HEK293T (cell line): Measurements from ENCODE around the gene CNTNAP1.

Experiments used
- CTCF ChIA-PET: fragments of 350-600 bp; formaldehyde crosslinking; extraction: SDS; loops from one replicate; lab custom pipeline; 2021; ENCODE audit warnings: antibody characterized with exemption, inconsistent platforms; lab: Yijun Ruan, JAX
- POLR2A ChIA-PET: fragments of 350-600 bp; formaldehyde crosslinking; extraction: SDS; loops from one replicate; lab custom pipeline; 2020; ENCODE audit warnings: antibody characterized with exemption, inconsistent platforms; lab: Yijun Ruan, JAX
- DNase-seq: peaks from one replicate; pipeline ENCODE4 v3.0.0; 2012; ENCODE audit warnings: mixed read lengths; ENCODE audit errors: extremely low spot score
- ARNT ChIP-seq: fragments of 450-650 bp; IDR thresholded peaks from 2 replicates; pipeline ENCODE4 v1.6.1; 2017; ENCODE audit warnings: mild to moderate bottlenecking
- BHLHE40 ChIP-seq: fragments of 450-650 bp; IDR thresholded peaks from 2 replicates; pipeline ENCODE4 v1.6.1; 2016; ENCODE audit warnings: mild to moderate bottlenecking, moderate library complexity, borderline replicate concordance
- CTBP1 ChIP-seq: fragments of 450-650 bp; IDR thresholded peaks from 2 replicates; pipeline ENCODE4 v1.6.1; 2016; ENCODE audit warnings: borderline replicate concordance
- ELF4 ChIP-seq: fragments of 450-650 bp; IDR thresholded peaks from 2 replicates; pipeline ENCODE4 v1.6.1; 2017; ENCODE audit warnings: antibody characterized with exemption
- FOXA1 ChIP-seq: fragments of 450-650 bp; IDR thresholded peaks from 2 replicates; pipeline ENCODE4 v1.6.1; 2016; ENCODE audit warnings: mild to moderate bottlenecking
- FOXK2 ChIP-seq: fragments of 450-650 bp; IDR thresholded peaks from 2 replicates; pipeline ENCODE4 v1.6.1; 2016; ENCODE audit warnings: mild to moderate bottlenecking
- FOXM1 ChIP-seq: fragments of 450-650 bp; IDR thresholded peaks from 2 replicates; pipeline ENCODE4 v1.6.1; 2017; ENCODE audit warnings: mild to moderate bottlenecking, borderline replicate concordance
- HDGF ChIP-seq: fragments of 450-650 bp; IDR thresholded peaks from 2 replicates; pipeline ENCODE4 v1.6.1; 2017; ENCODE audit warnings: antibody characterized with exemption, borderline replicate concordance
- L3MBTL2 ChIP-seq: fragments of 450-650 bp; conservative IDR thresholded peaks from 2 replicates; pipeline ENCODE4 v1.6.1; 2016; ENCODE audit warnings: mild to moderate bottlenecking
- LEF1 ChIP-seq: fragments of 450-650 bp; IDR thresholded peaks from 2 replicates; pipeline ENCODE4 v1.6.1; 2017; ENCODE audit warnings: mild to moderate bottlenecking, borderline replicate concordance
- NFRKB ChIP-seq: fragments of 450-650 bp; IDR thresholded peaks from 2 replicates; pipeline ENCODE4 v1.6.1; 2016; ENCODE audit warnings: mild to moderate bottlenecking, moderate library complexity
- PKNOX1 ChIP-seq: fragments of 450-650 bp; IDR thresholded peaks from 2 replicates; pipeline ENCODE4 v1.6.1; 2016
- SP1 ChIP-seq: fragments of 450-650 bp; IDR thresholded peaks from 2 replicates; pipeline ENCODE4 v1.6.1; 2017
- SUZ12 ChIP-seq: fragments of 450-650 bp; IDR thresholded peaks from 2 replicates; pipeline ENCODE4 v1.6.1; 2016; ENCODE audit warnings: mild to moderate bottlenecking
- TARDBP ChIP-seq: fragments of 450-650 bp; IDR thresholded peaks from 2 replicates; pipeline ENCODE4 v1.6.1; 2016
- ZNF384 ChIP-seq: fragments of 450-650 bp; IDR thresholded peaks from 2 replicates; pipeline ENCODE4 v1.6.1; 2016

The CNTNAP1 gene

GRCh38 chr17:42704837-42705494, 22.6 kb downstream of the CNTNAP1 start:
- TF ChIP-seq BHLHE40: no peak
- no peak for DNase-seq
- ChIA-PET POLR2A (no interaction called here), CTCF (no interaction called here)

GRCh38 chr17:42706732-42707131, 24.4 kb downstream of the CNTNAP1 start:
- CTCF ChIA-PET: no interaction called here
- POLR2A ChIA-PET: no interaction called here

GRCh38 chr17:42708588-42708987, 26.3 kb downstream of the CNTNAP1 start:
- CTCF ChIA-PET: interaction anchor here (0.6 kb wide), 1 partner anchor 65 kb away, joined by 3 read pairs; no protein-coding TSS in a partner anchor
- POLR2A ChIA-PET: interaction anchor here (1.1 to 1.7 kb wide), 3 partner anchors 15 to 130 kb away, joined by 3 to 4 read pairs (median 4); partner anchors contain the start of gene TUBG2
- TF ChIP-seq FOXK2: no peak
- no peak for TF ChIP-seq SUZ12
- DNase-seq: no peak

More at GRCh38 chr17:42706732-42707131, 24.4 kb downstream of the CNTNAP1 start:
- DNase-seq: no peak
- no peak for TF ChIP-seq CTBP1
- TF ChIP-seq FOXK2: no peak
- TF ChIP-seq FOXM1: no peak

GRCh38 chr17:42709561-42709960, 27.2 kb downstream of the CNTNAP1 start:
- CTCF ChIA-PET: interaction anchor here (0.6 kb wide), 1 partner anchor 64 kb away, joined by 3 read pairs; no protein-coding TSS in a partner anchor
- POLR2A ChIA-PET: interaction anchor here (0.9 to 1.7 kb wide), 4 partner anchors 9 to 131 kb away, joined by 3 to 4 read pairs (median 4); partner anchors contain the start of gene TUBG2
- TF ChIP-seq L3MBTL2 (no peak), HDGF (no peak), ELF4 (no peak), ZNF384 (no peak), LEF1 (no peak)
- DNase-seq: no peak

GRCh38 chr17:42720996-42721583, 38.8 kb downstream of the CNTNAP1 start:
- ChIA-PET CTCF (no interaction called here), POLR2A (no interaction called here)
- peak; percentile 62 for DNase-seq
- TF ChIP-seq TARDBP: no peak
- TF ChIP-seq PKNOX1: no peak
- TF ChIP-seq ELF4: no peak
- no peak for TF ChIP-seq LEF1
- TF ChIP-seq BHLHE40: no peak
- no peak for TF ChIP-seq ARNT
- no peak for TF ChIP-seq NFRKB
- TF ChIP-seq SUZ12: no peak
- no peak for TF ChIP-seq FOXK2
- TF ChIP-seq HDGF: no peak
- no peak for TF ChIP-seq FOXM1

- DNase-seq: no peak
- TF ChIP-seq HDGF (no peak), ELF4 (no peak), SP1 (no peak), LEF1 (no peak), FOXA1 (no peak), TARDBP (no peak), CTBP1 (no peak), SUZ12 (no peak), ZNF384 (no peak), ARNT (no peak)
- ChIA-PET CTCF (no interaction called here), POLR2A (no interaction called here)
Observed at GRCh38 chr17:42723636-42724035, 41.3 kb downstream of the CNTNAP1 start.

- ChIA-PET POLR2A (no interaction called here), CTCF (interaction anchor here (0.7 to 1.9 kb wide), 2 partner anchors 38 to 107 kb away, joined by 3 to 9 read pairs; no protein-coding TSS in a partner anchor)
- no peak for TF ChIP-seq FOXA1
- TF ChIP-seq NFRKB: no peak
- no peak for TF ChIP-seq PKNOX1
- TF ChIP-seq L3MBTL2: no peak
- no peak for TF ChIP-seq SUZ12
- TF ChIP-seq ARNT: no peak
- no peak for TF ChIP-seq HDGF
- TF ChIP-seq TARDBP: no peak
- TF ChIP-seq CTBP1: no peak
- no peak for TF ChIP-seq FOXK2
- TF ChIP-seq SP1: no peak
- no peak for TF ChIP-seq BHLHE40
- no peak for TF ChIP-seq ZNF384
- TF ChIP-seq LEF1: no peak
- no peak for TF ChIP-seq ELF4
- TF ChIP-seq FOXM1: no peak
- no peak for DNase-seq
Observed at GRCh38 chr17:42725143-42725542, 42.8 kb downstream of the CNTNAP1 start.
